Activated CD4-positive, alpha-beta T cell treated with anti-CD3 and anti-CD28 coated beads for 1 hour (primary cell): ENCODE data around the gene UCP2.
"Not testable (repeated sequence)": the region's sequence is repeated elsewhere in the genome, so short reads cannot be mapped to it uniquely, and the experiment has no call there.

Experiments
- DNase-seq: peaks from one replicate; pipeline ENCODE4 v3.0.0-alpha.2; 2020

Gene UCP2

DNA sequence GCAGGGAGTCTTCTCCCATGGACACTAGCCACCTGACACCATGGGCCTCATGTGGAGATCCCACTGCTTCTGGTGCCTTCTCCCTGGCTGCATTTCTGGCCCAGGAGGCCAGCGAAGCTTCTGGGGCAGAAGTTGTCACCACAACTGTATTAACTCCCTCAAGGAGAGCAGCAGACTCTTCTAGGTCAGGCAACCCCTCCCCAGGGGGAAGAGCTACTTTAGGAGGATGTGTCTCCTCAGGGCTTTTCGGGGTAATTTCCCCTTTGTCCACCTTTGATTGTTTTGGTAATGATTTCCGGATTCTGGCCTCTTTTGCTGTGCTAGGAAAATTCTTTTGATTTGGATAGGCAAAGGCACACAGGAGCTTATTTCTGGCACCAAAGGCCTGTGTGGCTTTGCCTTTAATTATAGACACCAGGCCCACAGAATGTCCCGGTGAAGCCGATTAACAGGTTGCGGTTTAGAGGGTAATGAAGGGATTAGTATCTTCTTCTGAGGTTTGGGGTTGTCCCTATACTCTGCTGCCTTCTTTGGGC, 8.9 kb upstream of the UCP2 start:
- no peak for DNase-seq

DNA sequence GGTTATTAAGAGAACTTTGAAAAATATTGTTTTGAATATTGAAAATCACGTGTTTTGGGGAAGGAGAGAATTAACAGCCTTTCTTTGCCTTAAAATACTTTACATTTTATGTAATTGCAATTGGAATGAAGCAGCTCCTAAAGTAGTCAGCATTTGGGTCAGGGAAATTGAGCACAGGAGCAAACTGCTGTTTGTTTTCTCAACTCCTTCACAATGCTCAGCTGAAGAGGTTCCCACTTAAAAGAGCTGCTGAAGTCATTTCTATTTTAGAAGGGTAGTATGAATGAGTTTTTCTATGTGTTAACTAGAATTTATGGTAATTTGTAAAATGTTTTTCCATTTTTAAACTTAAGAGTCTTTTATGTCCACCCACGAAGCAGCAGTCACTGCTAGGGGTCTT, 8.1 kb upstream of the UCP2 start:
- DNase-seq = no peak

DNA sequence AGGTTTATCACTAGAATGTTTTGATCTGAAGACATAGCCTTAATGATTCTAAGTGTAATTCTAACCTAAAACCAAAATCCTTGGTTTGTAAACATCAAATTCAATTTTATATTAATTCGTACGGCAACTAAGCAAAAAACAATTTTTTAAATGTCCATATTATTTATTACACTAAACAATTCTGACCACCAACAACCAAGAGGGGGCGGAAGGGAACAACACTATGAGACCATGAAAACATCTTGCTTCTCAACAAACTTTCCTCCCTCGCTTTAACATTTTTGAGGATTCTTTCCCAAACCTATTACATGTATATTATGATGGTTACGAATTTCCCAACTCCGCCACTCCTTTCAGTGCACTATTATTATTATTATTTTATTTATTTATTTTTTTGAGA, 6.5 kb upstream of the UCP2 start:
- no peak for DNase-seq

DNA sequence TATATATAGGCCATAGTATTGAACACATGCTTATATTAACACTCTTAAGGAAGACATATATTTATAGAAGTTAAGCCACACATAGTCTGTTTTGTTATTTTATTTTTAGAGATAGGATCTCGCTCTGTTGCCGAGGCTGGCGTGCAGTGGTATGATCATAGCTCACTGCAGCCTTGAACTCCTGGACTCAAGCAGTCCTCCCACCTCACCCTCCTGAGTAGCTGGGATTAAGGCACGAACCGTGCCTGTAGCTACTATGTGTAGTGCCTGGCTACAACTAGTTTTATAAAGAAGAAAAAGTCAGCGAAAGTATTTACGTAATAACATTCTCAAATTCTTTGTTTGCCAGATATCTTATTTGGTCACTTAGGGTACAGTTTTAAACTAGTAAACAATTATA, 5.6 kb upstream of the UCP2 start:
- DNase-seq = no peak

DNA sequence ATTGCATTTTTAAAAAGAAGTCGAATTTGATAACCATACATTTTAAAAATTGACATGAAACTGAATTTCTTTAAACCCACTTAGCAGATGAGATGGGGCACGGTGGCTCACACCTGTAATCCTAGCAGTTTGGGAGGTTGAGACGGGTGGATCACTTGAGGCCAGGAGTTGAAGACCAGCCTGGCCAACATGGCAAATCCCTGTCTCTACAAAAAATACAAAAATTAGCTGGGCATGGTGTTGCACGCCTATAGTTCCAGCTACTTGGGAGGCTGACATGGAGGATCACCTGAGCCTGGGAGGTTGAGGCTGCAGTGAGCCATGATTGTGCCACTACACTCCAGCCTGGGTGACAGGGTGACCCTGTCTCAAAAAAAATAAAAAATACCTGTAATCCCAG, 3.0 kb upstream of the UCP2 start:
- not testable (repeated sequence) for DNase-seq

- no peak for DNase-seq
These were observed 1.3 kb upstream of the UCP2 start for GRCh38 chr11:73983741-73984538.

DNA sequence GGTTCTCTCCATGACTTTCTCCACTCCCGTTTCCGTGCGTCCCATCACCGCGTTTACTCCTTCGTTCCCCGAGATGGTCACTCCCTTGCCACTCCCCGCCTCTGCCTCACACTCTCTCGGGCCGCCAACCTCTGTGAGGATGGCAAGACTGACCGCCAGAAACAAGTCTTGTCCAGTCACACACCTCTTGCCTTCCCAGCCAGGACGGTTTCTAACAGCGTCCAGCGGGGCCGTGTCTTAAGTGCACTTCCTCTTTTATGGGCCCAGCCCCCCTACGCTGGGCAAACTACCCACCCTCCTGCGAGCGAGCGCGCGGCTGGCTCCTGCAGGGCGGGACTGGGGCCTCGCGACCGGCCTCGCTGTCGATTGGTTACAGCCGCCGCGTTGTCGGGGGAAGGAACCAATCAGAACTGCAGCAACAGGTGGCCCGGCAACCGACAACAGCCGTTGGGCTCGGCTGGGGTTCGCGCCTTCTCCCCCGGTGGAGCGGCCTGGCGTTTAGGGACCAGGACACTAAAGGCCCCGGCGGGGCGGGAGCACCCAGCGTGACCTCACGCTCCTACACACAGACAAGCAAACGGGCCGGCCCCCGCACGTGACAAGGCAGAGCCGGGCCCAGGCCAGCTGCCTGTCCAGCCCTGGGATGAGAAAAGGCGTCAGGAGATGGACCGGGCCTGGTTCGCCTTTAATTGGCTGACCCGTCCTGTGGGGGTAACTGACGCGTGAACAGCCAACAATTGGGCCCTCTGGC, 522 bp upstream of the UCP2 start:
- DNase-seq = peak; percentile 87

DNA sequence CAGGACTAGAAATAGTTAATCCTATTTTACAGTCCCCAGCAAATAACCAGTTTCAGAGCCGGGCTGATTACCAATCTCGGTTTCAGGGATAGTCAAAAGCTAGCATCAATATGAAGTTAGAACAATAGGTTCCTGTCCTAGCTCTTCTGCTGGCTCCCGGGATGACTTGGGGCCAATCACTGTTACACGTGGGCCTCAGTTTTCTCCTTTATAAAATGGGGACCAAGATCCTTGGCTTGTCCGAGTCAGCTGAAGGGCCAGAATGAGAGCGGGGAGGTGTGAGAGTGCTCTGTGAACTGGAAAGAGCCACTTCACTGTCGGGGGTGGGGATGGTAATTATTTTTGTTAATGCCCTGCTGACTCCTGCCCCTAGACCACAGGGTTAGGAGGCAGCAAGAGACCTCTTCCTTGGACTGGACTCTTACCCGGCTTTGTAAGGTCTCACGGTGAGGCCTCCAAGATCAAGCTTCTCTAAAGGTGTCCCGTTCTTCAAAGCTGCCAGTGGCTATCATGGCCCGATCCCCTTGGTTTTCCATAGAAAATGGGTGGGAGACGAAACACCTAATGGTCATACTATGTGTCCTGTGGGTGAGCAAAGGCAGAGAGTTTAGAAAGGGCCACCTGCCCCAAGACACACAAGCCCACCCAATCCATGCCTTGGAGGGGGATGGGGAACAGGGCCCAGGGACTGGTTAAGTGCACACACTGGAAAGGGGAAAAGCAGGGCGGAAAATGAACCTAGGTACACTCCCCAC, 1.4 kb downstream of the UCP2 start:
- no peak for DNase-seq

DNA sequence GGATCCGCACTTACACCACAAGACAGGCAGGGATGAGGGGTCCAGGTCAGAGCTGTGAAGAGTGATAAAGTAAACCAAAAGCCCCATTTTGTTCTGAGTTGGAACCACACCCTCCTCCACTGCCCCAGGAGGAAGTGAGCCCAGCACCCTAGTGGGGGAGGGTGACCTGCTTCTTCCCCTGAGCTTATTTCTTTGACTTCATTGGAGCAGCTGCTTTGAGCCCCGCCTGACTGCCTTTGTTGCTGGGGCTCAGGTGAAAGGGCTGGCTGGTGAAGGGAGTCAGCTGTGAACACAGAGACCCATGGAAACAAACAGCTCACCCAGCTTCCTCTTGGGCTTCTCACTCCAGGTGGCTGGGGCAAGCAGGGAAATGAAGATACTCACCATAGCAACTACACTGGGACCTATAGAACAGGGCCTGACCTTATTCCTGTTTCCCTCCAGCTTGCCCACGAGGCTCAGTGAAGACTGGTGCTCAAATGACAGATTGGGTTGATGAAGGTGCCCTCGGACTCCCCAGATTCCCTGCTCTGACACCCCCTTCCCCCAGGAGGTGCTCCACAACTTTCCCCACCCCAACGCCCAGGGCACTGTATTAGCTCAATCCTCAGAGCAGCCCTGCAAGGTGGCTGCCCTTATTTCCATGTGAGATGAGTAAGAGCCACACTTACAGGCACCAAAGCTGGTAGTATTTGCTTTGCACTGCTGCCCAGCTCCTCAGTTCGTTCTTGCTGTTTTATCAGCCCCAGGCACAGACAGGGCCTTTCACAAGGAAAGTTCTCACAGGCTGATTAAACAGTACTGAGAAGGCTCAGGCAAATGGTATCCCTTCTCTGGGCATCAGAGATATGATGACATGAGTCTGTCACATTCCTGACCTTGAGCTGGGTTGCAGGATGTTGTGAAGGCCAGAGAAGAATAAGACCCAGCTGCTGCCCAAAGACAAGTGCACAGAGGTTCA, 2.4 kb downstream of the UCP2 start:
- DNase-seq = peak; percentile 72

- DNase-seq = no peak
These were observed 4.0 kb downstream of the UCP2 start for GRCh38 chr11:73978576-73979086.

GRCh38 chr11:73977856-73978519, 4.7 kb downstream of the UCP2 start:
- DNase-seq = no peak

- no peak for DNase-seq
These were observed 6.0 kb downstream of the UCP2 start for GRCh38 chr11:73976451-73977151.

DNA sequence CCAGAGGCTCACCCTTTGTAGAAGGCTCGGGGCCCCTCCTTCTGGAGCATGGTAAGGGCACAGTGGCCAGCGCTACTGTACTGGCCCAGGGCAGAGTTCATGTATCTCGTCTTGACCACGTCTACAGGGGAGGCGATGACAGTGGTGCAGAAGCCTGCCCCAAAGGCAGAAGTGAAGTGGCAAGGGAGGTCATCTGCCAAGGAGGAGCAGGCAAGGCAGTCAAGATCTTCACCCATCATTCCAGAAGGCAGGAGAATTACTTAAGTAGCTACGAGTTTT, 7.2 kb downstream of the UCP2 start:
- DNase-seq = no peak

- no peak for DNase-seq
These were observed 7.8 kb downstream of the UCP2 start for GRCh38 chr11:73974604-73975478.

DNA sequence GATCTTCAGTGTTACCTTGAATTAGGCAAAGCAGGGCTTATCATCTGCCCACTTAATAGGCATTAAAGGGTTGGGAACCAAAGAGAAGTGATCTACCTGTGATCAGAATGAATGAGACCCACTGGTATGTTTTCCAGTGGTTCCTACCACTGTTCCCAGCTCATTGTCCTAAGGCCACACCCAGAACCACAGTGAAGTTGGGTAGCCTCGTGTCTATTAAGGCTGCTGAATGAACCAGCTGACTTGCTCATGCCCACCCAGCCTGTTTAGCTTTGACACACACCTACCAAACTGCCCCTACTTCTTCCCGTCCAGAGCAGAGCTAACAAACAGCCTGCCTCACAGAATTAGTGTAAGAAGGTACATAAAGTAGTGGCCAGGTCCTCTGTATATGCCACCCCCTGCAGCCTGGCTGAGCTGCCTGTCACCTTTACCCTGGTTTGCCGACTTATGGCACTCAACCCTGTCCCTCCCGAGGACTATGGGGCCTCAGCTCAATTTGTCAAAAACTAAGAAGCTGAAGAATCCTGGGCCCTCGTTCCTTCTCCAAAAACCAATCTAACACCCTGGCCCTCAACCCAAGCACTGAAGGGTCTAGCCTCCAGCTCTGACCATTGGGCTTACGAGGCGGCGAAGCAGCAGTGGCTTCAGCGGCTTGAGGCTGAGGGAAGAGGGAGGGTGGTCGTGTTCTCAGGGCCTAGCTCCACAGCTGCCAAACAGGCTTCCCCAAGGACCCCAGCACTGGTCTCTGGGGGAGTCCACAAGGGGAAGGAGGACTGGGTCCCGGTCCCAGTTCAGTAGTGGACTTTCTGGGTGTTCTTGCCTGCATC, 9.8 kb downstream of the UCP2 start:
- DNase-seq = no peak

- DNase-seq = no peak
These were observed 10.5 kb downstream of the UCP2 start for GRCh38 chr11:73972187-73972586.

DNA sequence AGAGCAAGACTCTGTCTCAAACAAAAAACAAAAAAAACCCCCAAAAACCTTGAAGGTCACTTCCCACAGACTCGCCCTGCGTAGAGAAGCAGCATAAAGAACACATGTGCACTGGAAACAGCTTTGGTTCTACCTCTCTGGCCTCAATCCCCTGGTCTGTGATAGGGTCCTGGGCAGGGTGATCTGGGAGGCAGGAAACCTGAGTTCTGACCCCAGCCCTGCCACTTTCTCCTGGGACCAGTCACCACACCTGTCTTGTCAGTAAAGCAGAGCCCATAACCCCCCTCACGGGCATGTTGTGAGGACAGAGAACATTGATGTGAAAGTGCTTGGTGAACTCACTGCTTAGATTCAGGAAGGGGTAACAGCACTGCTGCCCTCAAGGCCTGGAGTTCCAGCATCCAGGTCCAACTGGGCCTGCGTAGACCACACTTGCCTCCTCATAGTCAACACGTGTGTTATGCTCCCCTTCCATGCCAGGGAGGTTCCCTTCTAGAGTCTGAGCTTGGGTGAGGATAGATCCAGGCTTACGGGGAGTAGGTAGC, 11.4 kb downstream of the UCP2 start:
- DNase-seq = no peak

GRCh38 chr11:73969991-73970800, 12.4 kb downstream of the UCP2 start:
- no peak for DNase-seq
